AG20443 (cell line): ENCODE data around the gene SERTAD2.

Experiments
- DNase-seq: peaks from one replicate; pipeline ENCODE4 v3.0.0; 2012; ENCODE audit warnings: low spot score, mixed read lengths

Gene SERTAD2

DNA sequence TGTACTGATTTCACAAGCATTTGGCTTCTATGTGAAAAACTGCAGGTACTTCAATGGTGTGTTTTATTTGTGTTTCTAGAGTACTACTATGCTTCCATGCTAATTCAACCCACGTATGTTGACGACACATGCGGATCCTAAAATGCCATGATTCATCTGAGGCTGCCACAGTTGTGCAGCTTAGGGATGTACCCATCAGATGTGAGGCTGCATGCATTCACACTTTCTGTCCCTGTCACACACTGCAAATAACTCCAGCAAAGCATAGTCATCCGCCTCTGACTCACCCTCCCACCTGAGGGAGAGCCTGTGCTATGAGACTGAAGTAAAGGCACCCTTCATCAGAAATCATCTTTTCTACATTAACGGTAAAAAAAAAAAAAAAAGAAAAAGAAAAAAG is 22.1 kb upstream of the SERTAD2 start:
- DNase-seq = peak; percentile 14

DNA sequence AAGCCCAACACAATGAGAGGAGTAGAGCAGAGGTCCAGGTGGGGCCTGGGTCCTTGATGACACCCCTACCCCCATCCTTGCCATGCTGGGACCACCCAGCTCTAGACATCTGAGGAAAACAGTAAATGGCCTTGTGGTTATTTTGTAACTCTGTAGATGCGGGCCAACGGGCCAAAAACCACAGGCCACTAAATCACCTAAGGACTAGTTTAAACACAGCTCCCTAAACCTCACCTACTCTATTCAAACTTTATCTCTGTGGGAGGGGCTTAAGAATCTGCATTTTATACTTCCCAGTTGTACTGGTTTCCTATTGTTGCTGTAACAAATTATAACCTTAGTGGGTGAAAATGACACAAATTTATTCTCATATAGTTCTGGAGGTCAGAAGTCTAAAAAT is 19.0 kb upstream of the SERTAD2 start:
- DNase-seq = no peak

DNA sequence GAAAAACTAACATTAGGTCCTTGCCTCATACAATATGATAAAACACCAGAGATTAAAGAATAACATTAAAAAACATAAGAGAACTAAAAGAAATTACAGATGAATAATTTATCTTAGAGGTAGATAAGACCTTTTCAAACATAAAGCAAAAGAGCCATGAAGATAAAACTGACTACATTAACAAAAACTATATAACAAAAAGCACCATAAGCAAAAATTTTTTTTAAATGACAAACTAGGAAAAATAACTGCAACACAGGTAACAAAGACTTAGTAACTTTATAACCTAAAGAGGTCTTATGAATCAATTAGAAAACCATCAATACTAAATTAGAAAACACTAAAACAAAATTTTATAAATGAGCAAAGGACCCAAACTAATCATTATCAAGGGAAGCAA is 16.3 kb upstream of the SERTAD2 start:
- no peak for DNase-seq

DNA sequence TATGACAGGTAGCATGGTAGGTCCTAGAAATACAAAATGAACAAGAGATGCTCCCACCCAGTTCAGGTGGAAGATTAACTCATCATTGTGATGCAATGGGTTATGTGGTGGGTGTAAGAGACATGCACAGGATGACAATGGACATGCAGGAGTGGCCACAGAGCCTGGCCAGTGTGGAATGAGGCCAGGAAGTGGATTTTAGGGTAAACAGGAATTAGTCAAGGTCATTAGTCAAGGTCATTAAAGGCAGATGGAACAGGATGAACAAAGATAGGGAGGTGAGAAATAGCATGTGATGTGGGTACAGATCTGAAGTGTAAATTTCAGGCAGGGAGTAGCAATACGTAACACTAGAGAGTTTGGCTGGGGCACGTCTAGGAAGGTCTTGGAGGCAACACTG is 15.6 kb upstream of the SERTAD2 start:
- no peak for DNase-seq

DNA sequence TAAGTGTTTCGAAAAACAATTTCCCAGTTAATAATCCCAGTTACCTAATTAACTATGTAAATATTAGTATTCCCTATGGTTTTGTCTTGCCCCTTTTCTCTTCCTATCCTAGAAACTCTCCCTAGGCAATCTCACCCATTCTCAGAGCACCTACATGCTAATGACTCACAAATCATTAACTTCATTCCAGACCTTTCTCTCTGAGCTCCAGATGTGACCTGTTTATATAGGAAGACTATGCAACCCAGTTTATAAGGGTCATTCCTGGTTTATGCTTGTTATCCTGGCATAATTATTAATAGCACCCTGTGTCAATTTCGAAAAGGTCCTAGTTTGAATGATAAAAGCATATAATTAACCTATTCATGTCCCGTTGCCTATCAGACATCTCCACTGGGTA is 14.8 kb upstream of the SERTAD2 start:
- DNase-seq = no peak

DNA sequence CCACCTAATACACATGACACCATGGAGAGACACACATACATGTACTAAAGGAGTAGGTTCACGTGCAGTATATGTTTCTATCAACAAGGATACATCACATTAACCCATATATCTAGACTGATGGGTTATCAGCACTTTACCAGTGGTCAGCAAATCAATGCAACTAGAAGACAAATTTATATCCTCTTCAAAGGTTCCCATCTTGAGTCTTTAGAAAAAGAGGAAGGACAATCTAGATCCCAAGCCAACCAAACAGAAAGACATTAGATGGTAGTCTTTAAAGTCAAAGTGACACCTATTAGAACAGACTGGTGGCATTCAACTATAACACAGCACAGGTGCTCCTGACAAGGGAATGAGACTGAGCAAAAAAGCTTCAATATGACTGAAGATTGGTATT is 13.8 kb upstream of the SERTAD2 start:
- no peak for DNase-seq

DNA sequence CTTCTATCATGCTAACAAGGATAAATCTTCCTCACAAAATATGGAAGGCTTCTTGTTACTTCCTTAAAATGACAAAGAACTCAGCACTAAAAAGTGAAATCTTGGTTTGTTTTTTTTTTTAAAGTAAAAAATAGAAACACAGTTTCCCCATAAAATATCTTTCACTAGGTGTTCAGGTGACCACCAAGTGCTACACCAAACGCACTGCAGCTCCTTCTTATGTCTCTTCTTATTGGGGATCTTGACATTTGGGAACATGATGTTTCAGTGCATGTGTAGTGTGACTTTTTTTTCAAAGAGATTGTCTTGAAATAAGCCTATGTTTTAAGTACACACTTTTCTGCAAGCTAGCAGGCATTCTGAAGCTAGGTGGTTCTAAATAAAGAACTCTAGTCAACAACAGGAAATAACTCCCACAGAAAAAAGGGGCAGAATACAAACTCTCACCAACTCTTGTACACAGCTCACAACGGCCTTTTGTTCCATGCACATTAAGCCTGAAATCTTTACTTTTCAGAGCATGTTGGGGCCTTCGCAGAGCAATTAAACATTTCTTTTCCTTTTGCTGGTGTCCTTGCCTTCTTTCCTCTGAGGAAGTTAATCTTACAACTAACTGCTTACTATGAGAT is 13.2 kb upstream of the SERTAD2 start:
- no peak for DNase-seq

DNA sequence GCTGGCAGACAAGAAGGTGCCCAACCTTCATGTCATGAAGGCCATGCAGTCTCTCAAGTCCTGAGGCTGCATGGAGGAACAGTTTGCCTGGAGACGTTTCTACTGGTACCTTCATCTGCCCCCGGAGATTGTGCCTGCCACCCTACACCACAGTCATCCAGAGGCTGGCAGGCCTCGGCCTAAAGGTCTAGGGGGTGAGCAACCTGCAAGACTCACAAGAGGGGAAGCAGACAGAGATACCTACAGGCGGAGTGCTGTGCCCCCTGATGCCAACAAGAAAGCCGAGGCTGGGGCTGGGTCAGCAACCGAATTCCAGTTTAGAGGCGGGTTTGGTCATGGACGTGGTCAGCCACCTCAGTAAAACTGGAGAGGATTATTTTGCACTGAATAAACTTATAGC is 12.0 kb upstream of the SERTAD2 start:
- DNase-seq = no peak

DNA sequence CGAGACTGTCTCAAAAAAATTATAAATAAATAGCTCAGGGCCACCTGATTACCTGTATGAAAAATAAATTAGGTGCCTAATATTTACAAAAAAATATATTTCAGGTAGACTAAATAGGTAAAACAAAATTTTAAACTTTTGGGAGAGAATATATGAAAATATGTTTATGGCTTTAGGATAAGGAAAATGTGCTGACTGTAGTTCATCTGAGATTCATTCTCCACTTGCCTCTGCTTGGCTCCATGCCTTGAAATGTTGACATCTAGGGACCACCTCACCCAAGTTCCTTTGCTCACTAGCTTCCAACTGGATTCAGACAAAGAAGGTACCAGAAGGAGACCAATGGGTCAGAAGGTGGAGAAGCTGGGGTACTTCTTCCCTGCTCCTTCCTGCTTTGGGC is 9.7 kb upstream of the SERTAD2 start:
- no peak for DNase-seq

DNA sequence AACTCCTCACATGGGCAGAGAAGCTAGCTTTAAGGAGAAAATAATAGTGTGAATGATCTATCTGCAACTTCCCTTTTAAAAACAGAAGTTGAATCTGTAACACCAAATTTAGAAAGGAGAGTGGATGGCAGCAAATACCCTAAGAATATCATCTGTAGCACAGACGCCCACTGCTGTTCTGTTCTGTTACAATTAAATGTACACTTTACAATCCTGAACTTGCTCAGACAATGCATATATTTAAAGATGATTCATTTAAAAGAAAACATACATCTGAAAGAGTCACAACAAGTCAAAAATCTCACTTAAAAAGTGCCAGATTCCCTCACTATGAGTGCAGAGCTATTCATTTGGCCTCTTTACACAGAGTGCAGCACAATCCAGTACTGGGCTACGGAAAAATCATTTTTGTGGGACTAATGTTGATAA is 8.0 kb upstream of the SERTAD2 start:
- no peak for DNase-seq

DNA sequence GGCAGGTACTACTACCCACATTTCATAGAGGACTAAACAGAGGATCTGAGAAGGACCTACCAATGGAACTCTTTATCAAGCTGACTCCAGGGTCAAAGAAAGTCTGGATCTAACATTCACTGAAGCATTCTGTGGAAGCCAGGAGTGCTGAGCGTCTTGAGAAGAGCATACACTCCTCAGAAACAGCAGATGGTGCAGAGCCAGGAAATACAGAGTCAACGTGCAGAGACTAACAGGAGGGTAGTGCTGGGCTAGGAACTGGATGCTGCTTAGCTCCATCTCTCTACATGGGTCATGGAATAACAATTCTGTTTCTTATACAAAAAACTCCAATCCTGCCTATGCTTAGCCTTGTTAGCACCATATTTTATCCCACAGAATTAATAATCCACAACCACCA is 5.5 kb upstream of the SERTAD2 start:
- DNase-seq = no peak

DNA sequence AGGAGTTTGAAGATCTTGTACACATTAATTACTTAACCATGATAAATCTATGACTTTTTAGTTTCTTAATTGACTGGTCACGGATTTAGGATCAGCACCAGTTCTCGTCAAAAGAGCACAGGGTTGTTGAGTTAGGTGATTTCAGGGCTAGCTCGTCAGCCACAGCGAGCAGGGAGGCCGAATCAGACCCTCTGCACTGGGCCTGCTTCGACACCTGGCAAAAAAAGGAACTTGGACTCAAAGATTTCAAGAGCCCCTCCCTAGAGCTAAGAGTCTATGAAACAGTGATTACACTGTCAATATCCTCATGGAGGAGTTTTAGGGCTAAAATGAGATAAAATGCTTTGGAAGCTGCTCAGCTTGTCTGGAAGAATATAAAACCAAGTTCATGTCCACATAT is 4.6 kb upstream of the SERTAD2 start:
- no peak for DNase-seq

DNA sequence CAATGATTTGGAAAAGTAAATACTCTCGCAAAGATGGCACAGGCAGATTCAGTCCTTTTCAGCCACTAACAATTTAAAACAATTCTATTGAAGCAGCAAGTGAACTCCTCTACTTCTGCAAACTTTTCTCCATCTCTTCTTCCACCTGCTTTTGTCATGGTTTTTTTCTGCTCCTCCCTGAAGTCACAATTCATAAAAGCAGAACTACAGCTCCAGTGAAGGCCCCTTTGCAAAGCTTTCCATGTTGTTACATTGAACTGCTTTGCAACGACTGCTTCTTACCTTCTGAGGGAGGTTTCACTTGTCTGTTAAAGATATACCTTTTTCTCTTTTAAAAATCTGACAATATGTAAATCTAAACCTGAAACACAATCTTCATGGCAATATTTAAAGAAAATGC is 3.7 kb upstream of the SERTAD2 start:
- DNase-seq = no peak

DNA sequence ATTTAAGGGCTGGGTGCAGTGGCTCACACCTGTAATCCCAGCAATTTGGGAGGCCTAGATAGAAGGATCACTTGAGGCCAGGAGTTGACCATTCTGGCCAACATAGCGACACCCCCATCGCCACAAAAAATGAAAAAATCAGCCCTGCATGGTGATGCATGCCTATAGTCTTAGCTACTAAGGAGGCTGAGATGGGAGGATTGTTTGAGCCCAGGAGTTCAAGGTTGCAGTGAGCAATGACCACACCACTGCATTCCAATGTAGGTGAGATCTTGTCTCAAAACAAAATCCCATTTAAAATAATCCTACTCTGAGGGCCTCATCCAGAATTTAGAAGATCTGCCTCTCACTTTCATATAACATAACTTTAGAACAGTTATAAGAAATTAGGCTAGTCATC is 2.7 kb upstream of the SERTAD2 start:
- DNase-seq = no peak

DNA sequence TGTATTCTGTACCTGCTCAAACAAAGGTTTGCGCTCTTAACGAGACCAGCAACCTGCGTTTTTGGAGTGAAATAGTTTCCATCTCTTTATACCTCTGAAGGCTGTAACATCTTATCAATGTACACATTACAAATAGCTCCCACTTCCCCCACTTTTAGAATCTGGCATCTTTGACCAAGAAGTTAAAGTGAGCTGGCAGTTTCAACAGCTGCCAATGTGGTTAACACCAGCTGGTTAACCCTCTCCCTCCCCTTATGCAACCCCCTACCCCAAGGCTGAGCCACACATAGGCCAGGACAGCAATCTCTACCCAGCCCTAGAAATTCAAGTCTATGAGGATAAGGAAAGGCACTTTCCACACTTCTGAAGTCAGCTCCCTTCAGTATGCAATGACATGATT is 2.2 kb upstream of the SERTAD2 start:
- DNase-seq = no peak

DNA sequence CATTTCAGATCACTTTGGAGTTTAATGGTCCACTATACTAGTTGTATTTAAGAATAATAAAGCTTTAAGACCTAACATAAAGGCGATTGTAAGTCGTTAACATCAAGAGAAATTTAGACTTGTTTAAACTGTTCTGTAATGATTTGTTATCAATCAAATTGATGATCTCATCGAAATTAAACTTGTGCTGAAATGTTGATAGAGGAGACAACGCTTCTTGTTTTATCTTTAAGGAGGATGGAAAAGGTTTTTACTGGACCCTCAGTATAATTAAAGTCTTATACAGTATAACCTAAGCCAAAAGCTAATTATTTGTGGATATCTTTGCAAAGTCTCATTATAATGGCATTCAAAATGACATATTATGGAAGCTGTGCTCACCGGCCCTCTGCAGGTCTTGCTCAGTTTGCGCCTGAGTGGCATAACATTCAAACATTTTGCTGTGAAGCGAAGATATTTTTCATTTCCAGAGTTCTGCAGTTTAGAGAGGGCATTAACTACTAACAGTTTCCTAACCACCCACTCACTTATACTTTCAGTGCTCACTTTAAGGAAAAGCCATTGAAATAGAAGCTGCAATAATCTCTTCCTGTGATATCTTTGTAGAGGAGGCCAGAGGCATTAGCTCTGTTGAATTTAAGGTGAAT is 1.4 kb upstream of the SERTAD2 start:
- DNase-seq = peak; percentile 40

DNA sequence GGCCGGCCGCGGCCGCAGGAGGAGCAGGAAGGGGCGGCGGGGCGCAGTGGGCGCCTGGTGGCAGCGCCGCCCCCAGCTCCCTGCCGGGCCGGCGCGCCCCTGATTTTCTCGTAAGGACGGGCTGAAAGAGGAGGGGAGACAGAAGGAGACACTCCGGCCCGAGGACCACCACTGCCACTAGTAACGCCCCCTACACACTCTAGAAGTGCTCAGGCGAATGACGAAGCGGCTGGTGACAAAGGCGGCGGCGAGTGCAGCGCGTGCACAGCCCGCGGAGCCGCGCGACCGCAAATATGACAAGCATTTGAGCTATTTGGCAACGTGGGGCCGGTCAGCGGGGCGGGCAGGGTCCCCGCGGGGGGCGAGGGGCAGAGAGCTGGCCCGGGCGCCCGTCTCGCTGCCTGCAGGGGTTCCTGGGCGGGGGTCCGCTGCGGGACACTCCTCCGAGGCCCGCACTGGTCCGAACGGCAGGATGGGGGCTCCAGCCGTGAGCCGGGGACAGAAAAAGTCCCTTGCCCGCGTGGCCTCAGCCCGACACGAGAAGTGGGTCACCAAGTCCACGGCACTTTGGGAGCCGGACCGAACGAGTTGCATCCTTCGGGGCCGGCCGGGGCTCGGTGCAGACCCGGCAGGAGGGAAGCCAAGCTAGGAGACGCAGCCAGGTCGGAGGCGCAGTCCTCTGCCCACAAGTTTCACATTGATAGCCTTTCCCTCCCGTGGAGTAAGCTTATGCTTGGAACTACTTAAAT is 524 bp upstream of the SERTAD2 start:
- peak; percentile 93 for DNase-seq

DNA sequence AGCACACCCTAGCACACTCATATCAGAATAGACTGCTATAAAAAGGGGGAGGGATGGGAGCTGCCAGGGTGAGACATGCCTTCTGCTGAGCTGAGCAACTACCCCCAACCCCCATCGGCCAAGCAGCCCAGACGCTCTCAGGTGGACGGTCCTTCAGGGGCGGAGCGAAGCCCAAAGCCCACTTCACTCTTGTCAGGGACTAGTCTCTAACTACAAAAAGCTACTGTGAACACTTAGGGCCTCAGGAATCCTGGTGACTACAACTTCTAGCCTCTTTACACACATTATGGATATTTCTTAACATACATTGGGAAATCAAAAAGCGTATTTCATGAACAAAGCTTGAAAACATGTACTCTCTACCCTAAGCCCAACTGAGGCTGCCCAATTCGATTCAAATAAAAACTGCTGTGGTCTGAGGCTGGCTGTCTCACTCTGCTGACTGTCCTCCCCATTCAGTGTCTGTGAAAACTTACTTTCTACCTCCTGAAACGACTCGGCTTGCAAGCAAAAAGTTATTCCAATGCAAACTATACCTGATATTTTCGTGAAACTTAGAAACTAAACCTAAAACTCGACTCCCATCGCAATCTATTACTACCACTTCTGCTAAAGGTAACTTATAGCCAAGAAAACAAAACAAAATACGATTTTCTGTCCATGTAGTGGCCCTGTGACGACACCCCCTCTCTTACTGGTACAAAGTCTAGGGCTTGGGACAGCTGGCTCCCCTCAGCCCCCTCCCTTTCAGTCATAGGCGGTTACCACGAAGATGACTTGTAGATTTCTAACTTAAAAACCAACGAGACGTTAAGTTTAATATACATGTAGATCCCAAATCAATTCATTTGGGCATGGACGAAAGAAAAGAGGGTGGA is 1.2 kb downstream of the SERTAD2 start:
- peak; percentile 33 for DNase-seq

DNA sequence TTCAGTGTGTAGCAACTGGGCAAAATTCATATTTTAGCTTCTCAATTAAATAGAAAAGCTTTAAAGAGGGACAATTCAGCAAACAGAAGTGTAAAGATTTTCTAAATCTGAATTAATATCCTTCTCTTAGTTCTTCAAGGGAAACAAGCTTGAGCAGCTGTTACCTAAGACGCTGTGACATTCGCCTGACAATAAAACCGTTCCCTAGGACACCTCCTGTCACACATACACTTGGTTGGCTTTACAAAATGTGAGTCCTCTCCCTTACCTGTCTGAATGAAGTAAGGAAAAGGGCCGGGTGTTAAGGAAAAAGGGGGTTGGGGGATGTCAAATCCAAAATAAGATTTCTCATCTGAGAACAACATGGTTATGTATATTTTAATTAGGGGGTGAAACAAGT is 2.1 kb downstream of the SERTAD2 start:
- DNase-seq = no peak

DNA sequence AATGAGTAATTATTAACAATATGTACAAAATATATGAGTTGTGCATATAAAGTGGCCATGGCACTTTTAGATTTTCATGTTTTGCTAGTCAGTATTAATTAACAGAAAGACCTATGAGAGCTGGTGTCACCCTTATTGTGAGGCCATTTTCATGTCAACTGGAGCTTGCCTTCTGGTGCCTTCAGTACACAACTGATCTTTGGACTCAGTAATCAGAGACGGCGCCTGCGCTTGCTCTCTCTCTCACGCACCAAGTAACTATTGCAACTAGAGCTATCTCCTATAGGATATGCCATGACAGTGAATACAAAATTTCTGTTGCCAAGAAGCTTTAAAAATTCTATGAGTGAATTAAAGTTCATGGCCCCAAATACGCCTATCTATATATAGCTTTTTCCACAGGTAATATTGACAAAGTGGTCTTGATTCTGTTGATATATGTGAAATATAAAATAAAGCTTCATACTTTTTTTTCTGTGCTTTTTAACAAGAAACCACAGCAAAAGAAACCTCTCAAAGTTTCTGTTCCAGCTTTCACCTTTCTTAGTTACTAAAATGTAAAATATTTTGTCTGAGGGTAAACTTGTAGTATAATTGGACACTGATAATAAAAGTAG is 2.9 kb downstream of the SERTAD2 start:
- DNase-seq = no peak

DNA sequence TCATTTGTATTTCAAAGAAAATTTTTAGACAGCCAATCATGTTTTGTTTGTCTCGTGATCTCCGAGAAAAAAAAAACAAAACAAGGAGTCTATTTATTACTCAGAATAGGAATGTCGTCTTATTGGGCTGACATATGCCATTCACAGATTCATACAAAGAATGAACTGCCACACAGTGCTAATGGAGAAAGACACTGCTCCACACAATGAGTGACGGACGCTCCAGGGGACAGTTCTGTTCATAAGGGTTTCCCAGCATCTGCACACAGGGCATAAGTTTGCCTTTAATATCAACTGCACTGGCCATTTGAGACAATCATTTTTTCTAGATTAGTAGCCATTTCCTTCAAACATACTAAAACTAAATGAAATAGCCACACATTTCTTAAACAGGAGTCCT is 3.4 kb downstream of the SERTAD2 start:
- DNase-seq = no peak

DNA sequence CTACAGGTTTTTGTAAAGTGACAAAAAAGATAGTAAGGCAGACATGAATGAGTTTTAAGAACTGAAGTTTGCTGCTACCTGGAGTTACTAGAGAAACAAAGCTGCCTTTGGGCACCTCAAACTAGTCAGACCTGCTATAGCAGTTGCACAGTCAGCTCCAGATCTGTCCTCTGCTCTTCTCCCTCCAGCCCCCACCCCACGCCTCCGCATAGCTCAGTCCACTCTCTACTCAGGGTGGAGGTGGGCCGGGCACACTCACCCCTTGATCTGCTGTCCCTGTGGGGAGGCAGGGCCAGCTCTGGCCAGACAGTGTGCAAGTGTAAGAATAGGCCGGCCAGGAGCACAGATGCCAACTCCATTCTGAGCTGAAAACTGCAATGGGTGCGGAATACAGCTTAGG is 4.1 kb downstream of the SERTAD2 start:
- DNase-seq = no peak
